Fibroblast of villous mesenchyme (primary cell): ENCODE results near the gene CCDC181. TPM values are rescaled to one million over a fixed set of nuclear protein-coding genes. Genes with fewer than 3 reads are reported as not detected.

Source experiments
- DNase-seq: peaks from one replicate; pipeline ENCODE4 v3.0.0-alpha.2; 2010; ENCODE audit warnings: low read depth
- H3K4me3 ChIP-seq: 2 replicates; pipeline ENCODE4 v1.5.1; 2011; ENCODE audit warnings: low read depth, mild to moderate bottlenecking, low read length
- CTCF ChIP-seq: IDR thresholded peaks from 2 replicates; pipeline ENCODE4 v1.5.1; 2012; ENCODE audit warnings: low read depth, mild to moderate bottlenecking, low read length; ENCODE audit not compliant: insufficient read depth
- total RNA-seq: library from RNA; depleted of rRNA; stranded (reverse); fragments of >200 nt; gene quantifications from 2 replicates; pipeline ENCODE4 v1.2.3, GENCODE V29; 2012

The CCDC181 gene
- total RNA-seq, 1 donor = 0.86 TPM

GRCh38 chr1:169368406-169368769, 58.9 kb downstream of the CCDC181 start:
- no peak for DNase-seq
- H3K4me3 ChIP-seq = peak overlapping the region; percentile 79
- no peak for TF ChIP-seq CTCF

- peak within 1 kb of the TSS; percentile 79 for H3K4me3 ChIP-seq
- TF ChIP-seq CTCF = no peak
- peak; percentile 97 for DNase-seq
Observed at GRCh38 chr1:169367686-169368405, 59.4 kb downstream of the CCDC181 start, which contains the start of the genes BLZF1 and NME7. Gene BLZF1, plus strand, starts transcription at chr1:169368195. Its CDS starts 1,328 bp downstream, at chr1:169369523. Gene NME7, minus strand, starts transcription at chr1:169367797. Its CDS starts 87 bp downstream, at chr1:169367710.

- TF ChIP-seq CTCF = no peak
- H3K4me3 ChIP-seq = peak overlapping the region; percentile 79
- DNase-seq = no peak
Observed at GRCh38 chr1:169367096-169367685, 60.1 kb downstream of the CCDC181 start.

GRCh38 chr1:169364948-169365347, 62.3 kb downstream of the CCDC181 start:
- no peak overlapping the region for H3K4me3 ChIP-seq
- DNase-seq = no peak
- no peak for TF ChIP-seq CTCF

- H3K4me3 ChIP-seq = no peak overlapping the region
- peak; percentile 84 for DNase-seq
- TF ChIP-seq CTCF = no peak
Observed at GRCh38 chr1:169363046-169363730, 64.1 kb downstream of the CCDC181 start.

- no peak for TF ChIP-seq CTCF
- no peak overlapping the region for H3K4me3 ChIP-seq
- DNase-seq = no peak
Observed at GRCh38 chr1:169361281-169361680, 66.0 kb downstream of the CCDC181 start.
